Lower leg skin (tissue), 3 donors: ENCODE measurements around the gene ZNF442.

Experiments used
- CTCF ChIP-seq, 3 donors: fragments of 450-650 bp; IDR thresholded peaks; one replicate each; pipeline ENCODE4 v1.5.1; 2016; ENCODE audit warnings: antibody characterized with exemption in 3 of 3, mild to moderate bottlenecking in 3 of 3, moderate library complexity in 2 of 3
- POLR2A ChIP-seq, 2 donors: fragments of 450-650 bp; IDR thresholded peaks; one replicate each; pipeline ENCODE4 v1.6.1; 2016 to 2017; ENCODE audit warnings: antibody characterized with exemption in 2 of 2, mild to moderate bottlenecking in 1 of 2, moderate library complexity in 1 of 2

- TF ChIP-seq POLR2A (IDR thresholded peaks at IDR 0.05) (no peak), CTCF (IDR thresholded peaks at IDR 0.05) (no peak)
Observed at GRCh38 chr19:12350890-12351197, 14.6 kb downstream of the ZNF442 start.
